ENCODE data around the gene SMURF2. TPM values are rescaled to one million over a fixed set of nuclear protein-coding genes. Genes with fewer than 3 reads are reported as not detected.
A peak's percentile ranks its signal among the peaks of the same experiment; 100 is the strongest.
"Not testable (repeated sequence)": the region's sequence is repeated elsewhere in the genome, so short reads cannot be mapped to it uniquely, and the experiment has no call there.

The SMURF2 gene
- total RNA-seq, 1 experiment from 2014 or later, result 35.3 TPM

DNA sequence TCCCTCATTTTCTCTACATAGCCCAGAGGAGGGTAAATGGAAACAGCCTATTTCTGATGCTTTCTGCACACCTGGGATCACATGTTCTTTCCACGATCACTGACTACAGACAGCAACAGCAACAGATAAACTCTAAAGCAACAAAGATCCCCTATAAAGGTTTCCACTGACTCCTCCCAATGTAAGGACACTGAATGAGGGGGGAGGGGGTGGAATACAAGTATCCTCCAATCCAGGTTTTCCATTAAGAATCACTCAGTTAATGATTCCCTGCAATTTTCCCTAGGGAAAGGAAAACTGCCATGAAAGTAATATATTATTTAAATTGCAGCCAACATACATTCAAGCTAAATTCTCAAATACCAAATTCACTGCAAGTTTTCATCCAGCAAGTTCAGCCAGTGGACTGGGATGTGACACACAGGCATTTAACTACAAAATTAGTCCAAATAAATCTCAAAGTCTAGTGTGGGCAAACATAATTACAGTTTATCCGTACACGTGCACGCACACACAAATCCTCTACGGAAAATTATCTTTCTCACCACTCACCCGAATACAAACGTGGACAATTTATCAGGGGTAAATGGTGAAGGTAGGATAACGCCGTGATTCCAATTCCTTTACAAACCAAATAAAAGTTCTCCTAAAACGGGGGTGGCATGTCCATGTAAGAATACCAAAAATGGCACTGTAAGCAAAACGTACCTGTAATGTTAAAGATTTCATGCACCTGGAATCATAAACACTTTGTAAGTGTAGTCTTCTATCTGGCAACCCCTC, 1.7 kb downstream of the SMURF2 start:
- H4K8ac ChIP-seq (replicated peaks; ENCODE audit: insufficient read length, low read depth, low read length); H3K4ac ChIP-seq (ENCODE audit: low read depth, low read length); H4K91ac ChIP-seq (ENCODE audit: insufficient read length, low read depth, low read length); H2BK12ac ChIP-seq (ENCODE audit: insufficient read length, low read depth, low read length); H3K27me3 ChIP-seq (ENCODE audit: insufficient read depth, low read length); H2BK5ac ChIP-seq (ENCODE audit: insufficient read length, low read length); H2BK20ac ChIP-seq (ENCODE audit: low read depth, low read length, poor library complexity, severe bottlenecking); H3K9me3 ChIP-seq (ENCODE audit: control insufficient read depth, low read depth, low read length); H2AFZ ChIP-seq (ENCODE audit: low read length); H3K79me1 ChIP-seq (ENCODE audit: insufficient read depth, low read depth, low read length, poor library complexity, severe bottlenecking); H3K18ac ChIP-seq (ENCODE audit: insufficient read length, low read depth, low read length); H4K5ac ChIP-seq (ENCODE audit: insufficient read length, low read depth, low read length); H2BK120ac ChIP-seq (ENCODE audit: low read depth, low read length, poor library complexity, severe bottlenecking); H3K14ac ChIP-seq (ENCODE audit: insufficient read depth, low read length); H2AK5ac ChIP-seq (ENCODE audit: insufficient read length, low read length); H4K20me1 ChIP-seq (ENCODE audit: control insufficient read depth, insufficient read depth, insufficient read length); H3K9me3 Mint-ChIP-seq; H3K27ac ChIP-seq (ENCODE audit: insufficient read length, low read depth, low read length); H3K27ac Mint-ChIP-seq; DNase-seq; H3K4me1 ChIP-seq (ENCODE audit: insufficient read depth, low read length); H2BK15ac ChIP-seq (ENCODE audit: low read depth, low read length); H3K23me2 ChIP-seq (ENCODE audit: insufficient read length, low read depth, low read length, poor library complexity, severe bottlenecking); H3K56ac ChIP-seq (ENCODE audit: insufficient read length, low read depth, low read length); H3T11ph ChIP-seq (ENCODE audit: low read length); H3K27me3 Mint-ChIP-seq (ENCODE audit: low read depth); H3K23ac ChIP-seq (ENCODE audit: insufficient read length, low read depth, low read length): not testable (repeated sequence)
- peak overlapping the region; percentile 97 to 100 for H3K4me3 Mint-ChIP-seq
- H3K36me3 Mint-ChIP-seq (ENCODE audit: insufficient read depth in 1 of 3, low read depth in 3 of 3), result peaks cover 2 to 11% (median 4%) of the 10 kb centered on the region in 3 experiments; a peak in 6 of 7 replicates
- peaks cover 14 to 25% of the 10 kb centered on the region in 2 experiments for H3K4me1 Mint-ChIP-seq
- peak overlapping the region; percentile 95 for H3K4me2 ChIP-seq (ENCODE audit: insufficient read depth, insufficient read length, low read length)
- H3K79me2 ChIP-seq (ENCODE audit: insufficient read depth, low read length), result peaks cover 14% of the 10 kb centered on the region; the same call in 1 of the 2 replicates
- peak overlapping the region; percentile 68 for H3K9ac ChIP-seq (ENCODE audit: extremely low read depth, insufficient read length, low read length)
- no CpG with 5 or more reads among the region's 11 CpGs for WGBS (ENCODE audit: extremely low coverage, insufficient read length, low lambda C conversion rate)
